Measurements from ENCODE around the gene SLC66A1.
A peak's percentile ranks its signal among the peaks of the same experiment; 100 is the strongest.

Gene SLC66A1

GRCh38 chr1:19366599-19367536, 54.7 kb downstream of the SLC66A1 start:
- no peak for DNase-seq

DNA sequence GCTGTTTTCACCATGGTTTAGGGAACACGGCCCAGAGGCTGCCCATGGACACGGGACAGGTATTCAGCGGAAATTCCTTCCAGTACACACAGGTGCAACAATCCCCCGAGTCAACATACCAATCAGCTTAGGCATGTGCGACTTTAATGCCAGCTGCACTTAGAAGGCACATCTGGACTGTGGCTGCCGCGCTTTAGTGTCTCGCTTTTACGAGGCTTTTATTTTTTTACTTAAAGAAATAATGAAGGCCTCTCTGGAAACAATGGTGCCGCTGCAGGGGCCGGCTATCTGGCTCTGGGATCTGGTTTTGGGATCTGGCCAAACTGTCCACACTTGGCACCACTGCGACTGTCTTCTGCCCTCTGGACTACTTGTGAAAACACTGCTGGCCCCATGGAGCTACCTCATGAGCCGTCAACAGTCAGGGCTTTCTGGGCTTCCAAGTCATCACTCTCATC, 55.5 kb downstream of the SLC66A1 start:
- DNase-seq: no peak

- DNase-seq: no peak
Measured at GRCh38 chr1:19368050-19368449, 55.9 kb downstream of the SLC66A1 start.

- DNase-seq: no peak
Measured at GRCh38 chr1:19368964-19369363, 56.8 kb downstream of the SLC66A1 start.

DNA sequence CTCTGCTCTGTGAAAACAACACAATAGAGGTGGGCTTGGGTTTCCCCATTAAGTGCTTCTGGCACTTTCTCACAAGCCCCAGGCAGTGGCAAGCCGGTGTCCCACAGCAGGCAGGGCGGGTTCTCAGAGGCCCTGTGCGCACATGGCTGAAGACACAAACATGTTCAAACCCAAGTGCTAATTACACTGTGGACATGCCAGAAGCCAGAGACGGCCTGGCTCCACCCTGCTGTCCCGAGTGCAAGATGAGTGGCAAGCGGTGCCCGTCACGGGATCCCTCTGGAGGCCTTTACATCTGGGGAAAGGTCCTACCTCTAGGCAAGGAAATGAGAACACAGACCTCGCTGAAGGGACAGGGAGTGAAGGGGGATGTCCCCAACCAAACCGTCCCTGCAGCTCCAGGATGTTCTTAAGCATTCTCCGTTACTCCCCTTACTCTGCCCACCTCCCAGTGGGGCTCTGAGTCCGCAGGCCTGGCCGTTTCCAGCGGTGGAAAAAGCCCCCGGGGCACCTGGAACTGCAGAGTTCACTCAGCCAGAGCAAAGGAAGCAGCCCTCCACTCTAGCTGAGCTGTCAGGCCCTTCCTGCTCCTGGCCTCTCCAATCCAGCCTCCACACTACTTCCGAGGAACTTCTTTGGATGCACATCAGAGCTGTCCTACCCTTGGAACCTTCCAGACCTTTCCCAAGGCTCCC, 57.4 kb downstream of the SLC66A1 start:
- DNase-seq: no peak

DNA sequence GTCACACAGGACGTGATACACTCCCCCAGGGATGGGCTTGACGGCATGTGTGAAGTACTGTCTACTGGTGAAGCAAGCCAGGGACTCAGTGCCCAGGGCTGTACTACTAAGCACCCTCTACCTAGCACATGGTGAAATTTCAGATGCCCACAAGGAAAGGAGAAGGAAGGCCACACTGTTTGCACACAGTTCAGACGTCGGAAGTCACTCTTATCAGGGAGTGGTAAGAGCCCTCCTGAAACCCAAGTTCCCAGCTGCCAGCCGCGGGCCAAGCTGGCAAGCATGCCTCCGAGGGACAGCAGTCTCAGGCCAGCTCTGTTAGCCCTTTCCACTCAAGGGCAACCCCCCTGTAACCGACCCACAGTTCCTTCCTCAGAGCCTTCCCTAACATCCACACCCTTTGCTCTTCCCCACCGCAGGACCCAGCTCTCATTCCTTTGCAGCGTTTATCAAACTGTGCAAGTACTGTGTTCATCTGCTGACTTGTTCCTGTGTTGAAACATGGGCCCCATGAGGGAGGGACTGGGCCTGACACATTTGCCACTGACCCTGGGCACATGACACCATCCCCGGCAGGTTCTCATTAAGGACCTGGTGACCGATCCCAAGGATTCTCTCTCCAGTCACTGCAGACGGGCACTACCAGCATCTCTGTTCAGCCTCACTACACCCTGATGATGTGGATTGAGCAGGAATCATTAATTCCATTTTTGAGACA, 58.5 kb downstream of the SLC66A1 start:
- no peak for DNase-seq

- no peak for DNase-seq
Measured at GRCh38 chr1:19371226-19372135, 59.4 kb downstream of the SLC66A1 start.

DNA sequence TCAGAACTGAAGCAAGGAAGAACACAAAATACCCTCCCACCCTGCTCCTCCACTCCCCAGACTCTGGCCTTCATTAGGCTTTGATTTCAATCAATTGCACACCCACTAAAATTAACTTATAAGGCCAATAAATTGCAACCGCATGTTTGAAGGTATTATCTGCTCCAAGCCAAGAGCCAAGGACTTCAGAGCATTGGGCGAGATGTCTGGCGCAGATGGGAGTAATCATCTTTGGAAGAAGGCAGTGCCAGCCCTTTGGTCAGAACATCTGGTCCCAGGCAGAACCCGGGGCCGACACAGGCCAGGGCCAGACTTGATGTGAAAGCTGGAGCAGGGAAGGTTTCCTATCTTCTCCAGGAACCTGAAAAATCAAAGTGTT, 60.0 kb downstream of the SLC66A1 start:
- DNase-seq: no peak

- no peak for DNase-seq
Measured at GRCh38 chr1:19372602-19373001, 60.5 kb downstream of the SLC66A1 start.

DNA sequence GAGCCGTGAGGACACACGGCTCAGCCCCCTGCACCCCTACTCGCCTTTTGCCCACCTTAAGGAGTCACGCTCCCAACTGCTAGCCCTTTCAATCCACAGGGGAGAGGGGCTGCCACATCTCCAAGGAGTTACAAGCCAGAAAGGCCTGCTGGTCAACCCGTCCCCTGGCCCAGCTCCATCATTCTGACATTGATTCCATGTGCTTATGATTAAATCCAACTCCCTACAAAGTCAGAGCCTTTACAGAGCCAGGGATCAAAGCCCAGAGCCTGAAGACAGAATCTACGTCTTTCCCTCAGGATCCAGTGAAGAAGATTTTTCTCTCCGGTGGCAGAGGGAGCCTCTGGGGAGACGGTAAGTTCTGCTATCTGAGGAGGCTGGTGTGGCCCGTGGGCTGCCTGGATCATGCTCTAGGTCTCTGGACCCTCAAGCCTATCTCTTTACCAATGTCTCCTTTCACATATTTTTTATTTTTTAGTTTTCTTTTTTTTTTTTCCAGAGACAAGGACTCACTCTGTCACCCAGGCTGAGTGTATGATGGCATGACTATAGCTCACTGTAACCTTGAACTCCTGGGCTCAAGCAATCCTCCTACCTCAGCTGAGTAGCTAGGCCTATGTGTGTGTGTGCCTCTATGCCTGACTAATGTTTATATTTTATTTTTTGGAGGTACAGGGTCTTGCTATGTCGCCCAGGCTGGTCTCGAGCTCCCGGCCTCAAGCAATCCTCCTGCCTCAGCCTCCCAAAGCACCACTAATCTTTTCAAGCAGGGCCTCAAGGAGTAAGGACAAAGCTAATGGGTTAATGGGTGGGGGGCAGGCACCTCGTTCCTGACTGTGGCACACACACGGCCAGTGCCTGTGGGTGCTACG, 61.3 kb downstream of the SLC66A1 start:
- no peak for DNase-seq

DNA sequence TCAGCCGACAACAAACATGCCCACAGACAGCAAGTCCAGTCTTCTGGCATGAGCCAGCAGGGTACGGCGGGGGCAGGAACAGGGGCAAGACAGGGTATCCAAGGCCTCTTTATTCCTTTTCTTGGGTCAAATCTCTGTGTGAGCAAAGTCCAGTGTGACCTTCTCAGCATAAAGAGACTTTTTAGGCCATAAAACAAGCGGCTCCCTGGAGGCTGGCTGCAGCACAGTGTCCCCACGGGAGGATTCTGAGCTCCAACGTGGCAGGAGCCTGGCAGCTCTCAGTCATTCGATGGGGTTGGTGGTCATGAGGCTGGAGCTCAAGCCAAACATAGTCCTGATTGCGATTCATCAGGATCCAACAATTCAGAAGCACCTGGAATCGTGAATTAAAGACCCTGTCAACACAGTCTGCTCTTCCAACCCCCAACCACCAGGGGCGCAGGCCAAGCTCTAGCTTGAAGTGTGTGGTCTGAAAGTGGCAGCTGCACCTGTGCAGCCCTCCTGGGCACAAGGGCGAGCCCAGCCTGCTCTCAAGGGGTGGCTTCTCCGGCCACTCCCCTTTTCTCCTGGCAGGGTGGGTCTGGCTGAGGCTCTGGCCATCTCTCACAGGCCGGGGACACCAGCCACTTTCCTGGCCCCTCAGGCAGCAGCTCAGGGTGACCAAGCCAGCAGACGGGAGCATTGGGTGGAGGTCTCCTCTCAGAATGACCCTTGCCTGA, 62.1 kb downstream of the SLC66A1 start:
- peak in 1 of 3 experiments; percentile 2 for DNase-seq

DNA sequence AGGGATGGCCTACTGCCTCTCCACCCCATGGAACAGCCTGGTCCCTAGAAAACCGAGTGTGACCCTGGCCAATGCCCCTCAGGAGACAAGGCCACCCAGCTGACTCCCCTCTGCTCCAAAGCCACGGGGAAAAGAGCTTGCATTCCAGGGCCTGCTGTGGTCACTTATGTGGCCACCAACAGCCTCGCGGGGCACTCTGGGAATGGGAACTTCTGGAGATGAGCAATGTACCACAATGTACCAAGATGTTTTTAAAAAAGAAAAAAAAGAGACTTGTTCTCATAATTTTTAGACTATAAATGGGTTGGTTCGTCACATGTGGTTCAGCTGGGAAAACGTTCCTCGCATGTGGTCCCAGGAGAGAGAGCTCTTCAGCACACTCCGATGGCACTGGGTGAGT, 62.8 kb downstream of the SLC66A1 start:
- no peak for DNase-seq

GRCh38 chr1:19375631-19376400, 63.7 kb downstream of the SLC66A1 start:
- DNase-seq: no peak

DNA sequence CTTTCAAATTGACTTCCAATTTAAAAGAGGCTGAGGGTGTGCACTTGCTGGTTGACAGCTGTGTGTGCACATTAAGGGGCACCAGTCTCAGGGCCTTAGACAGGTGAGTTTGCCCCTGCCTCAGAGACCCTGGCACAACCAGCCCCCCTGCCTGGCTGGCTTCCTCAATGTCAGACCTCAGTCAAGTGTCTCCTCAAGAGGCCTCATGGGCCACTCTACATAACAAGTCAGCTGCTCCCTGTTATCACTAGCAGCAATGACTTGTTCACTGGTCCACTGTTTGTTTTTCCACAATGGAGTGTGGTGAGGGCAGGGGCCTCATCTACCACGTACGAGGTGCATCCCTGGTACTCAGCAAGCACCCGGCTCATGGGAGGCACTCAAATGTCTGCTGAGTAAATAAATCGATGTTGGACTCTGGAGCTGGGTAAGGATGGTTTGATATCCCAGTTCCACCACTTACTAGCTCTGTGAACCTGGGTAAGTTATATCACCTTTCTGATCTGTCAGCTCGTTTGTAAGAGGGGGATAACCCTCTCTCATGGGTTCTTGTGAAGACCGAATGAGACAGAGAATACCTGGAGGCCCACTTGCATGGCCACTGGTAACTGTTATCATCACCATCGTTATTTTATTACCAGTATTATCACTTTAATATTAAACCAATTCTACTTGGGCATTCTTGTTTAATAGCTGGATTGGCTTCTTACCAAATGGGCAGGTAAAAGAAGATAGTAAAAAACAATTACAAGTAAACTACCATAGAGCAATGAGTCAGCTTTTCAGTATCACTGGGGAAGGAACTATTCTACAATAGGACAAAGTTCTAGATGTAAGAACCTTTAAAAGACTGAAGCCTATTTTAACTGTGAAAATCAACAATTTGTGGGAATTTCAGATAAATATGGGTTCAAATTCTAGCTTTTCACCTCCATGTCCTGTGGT, 64.6 kb downstream of the SLC66A1 start:
- no peak for DNase-seq

DNA sequence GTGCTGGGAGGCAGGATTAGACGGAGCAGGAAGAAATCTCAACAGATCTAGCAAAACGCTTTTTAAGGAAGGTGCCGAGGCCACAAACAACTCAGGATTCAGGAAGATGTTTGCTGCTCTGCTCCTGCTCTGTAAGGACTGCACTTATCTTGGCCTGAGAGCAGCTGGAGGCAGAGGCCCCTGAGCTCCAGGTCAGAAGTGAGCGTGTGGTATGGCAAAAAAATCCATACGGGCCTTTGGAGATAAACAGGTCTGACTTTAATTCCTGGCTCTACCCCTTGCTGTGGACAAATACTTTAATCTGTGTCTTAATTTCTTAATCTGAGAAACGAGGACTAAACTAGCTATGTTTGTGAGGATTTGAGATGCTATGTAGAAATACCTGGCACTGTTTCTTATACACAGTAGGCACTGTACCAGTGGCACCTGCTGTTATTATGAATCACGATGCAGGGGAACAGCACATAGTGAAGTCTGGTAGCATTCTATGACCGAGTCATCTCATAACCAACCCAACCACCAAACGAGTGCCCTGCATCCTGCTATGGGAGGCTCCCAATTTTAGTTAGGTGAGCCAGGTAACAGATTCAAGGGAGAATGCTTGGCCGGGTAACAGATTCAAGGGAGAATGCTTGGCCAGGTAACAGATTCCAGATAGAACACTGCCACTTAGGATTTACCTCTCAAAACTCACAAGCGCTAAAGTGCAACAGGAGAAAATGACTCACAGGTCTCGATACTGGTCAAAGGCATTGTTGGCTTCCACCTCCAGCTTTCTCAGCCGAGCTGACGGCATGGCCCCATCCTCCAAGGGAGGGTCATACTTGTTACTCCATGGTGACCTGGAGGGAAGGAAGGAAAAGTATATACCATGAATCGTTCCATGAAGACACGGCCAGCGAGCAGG, 65.9 kb downstream of the SLC66A1 start:
- DNase-seq: no peak

Data from NCI-H1417 (cell line).